Measurements from ENCODE around the gene CPNE1.

DNA sequence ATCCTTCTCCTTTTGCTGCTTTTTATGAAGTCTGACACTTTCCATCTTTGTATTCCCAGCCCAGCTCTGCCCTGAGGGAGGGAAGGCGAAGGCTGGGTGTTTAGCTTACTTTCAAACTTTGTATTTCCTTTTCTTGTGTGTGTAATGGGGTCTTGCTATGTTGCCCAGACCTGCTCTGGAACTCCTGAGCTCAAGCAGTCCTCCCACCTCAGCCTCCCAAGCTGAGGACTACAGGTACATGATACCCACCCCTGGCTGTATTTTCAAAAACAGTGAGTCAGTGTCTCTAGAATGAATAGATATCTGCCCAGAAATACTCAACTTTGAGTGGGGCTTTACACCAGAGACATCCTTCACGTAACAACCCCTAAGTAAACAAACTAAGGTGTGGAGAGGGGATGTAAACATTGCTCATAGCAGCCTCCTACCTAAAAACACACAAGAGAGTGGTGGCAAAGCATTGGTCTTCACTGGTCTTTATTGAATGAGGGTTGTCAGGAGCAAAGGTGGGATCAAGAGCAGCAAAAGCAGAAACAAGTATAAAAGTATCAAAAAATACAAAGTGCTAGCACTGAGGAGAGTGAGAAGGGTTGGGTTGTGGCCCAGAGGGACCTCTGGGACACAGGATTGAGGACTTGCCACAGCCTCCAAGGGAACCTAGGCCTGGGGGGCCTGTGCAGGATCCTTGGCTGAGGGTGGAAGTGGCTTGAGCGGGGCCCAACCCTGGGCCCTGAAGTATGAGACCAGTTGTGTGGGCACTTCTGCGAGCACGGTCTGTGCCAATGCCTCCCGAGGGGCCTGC lies 38.9 kb downstream of the CPNE1 start:
- no peak for TF ChIP-seq POLR2A (IDR thresholded peaks at IDR 0.05; ENCODE audit: low read length)
- TF ChIP-seq GATA1 (IDR thresholded peaks at IDR 0.05; ENCODE audit: low read depth, low read length) = no peak
